Measurements from ENCODE around the gene OR6C75. TPM values are rescaled to one million over a fixed set of nuclear protein-coding genes. Genes with fewer than 3 reads are reported as not detected.
"Not testable (repeated sequence)": the region's sequence is repeated elsewhere in the genome, so short reads cannot be mapped to it uniquely, and the experiment has no call there.

Gene OR6C75
- not detected for polyA plus RNA-seq (ENCODE audit: insufficient read length)

DNA sequence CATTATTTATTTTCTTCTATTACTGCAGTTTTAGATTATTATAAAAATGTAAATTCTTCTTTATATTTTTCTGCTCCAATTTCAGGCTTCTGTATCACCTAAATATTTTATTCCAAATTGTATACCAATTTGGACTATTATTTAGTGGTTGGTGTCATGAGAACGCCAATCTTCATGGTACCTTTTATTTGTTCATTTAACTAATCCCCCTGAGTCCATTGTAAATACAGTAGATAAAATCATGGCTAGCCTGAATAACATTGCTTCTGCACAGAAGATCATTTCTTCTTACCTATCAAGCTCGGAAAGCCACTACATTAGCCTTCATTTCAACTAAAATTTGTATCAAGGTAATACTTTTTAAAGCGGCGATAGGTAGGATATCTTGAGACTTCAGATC lies at the start of gene OR6C75:
Gene OR6C75 (plus strand): TSS at position 301 of the 400 bp plus-strand sequence. CDS start 2,136 bp downstream, outside the sequence.
- no peak for DNase-seq (ENCODE audit: low read depth)

- no peak for DNase-seq (ENCODE audit: low read depth)
Observed at GRCh38 chr12:55314043-55314442, 48.7 kb upstream of the OR6C75 start, which contains the start of gene OR6C1. OR6C1 (plus strand) TSS chr12:55314343; CDS start chr12:55320600, 6,257 bp downstream.

DNA sequence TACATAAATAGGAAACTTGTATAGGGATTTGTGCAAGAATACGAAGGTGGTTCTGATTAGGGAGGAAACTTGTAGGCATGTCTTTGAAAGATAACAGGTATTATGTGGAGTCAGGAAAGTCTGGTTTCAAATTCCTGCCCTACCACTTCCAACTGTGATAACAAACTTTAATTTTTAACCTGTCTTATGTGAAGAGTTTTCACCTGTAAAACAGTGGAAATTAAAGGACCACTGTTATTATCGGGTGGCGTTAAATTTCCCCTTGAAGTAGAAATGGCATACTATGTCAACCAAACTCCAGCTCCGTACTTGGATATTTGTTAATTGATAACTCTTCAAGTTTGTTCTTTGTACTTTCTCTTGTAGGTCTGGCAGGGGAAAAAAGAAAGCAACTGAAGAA lies 42.6 kb upstream of the OR6C75 start:
- DNase-seq (ENCODE audit: low read depth): no peak

- DNase-seq (ENCODE audit: low read depth): not testable (repeated sequence)
Observed at GRCh38 chr12:55325801-55326200, 37.0 kb upstream of the OR6C75 start.

GRCh38 chr12:55330446-55330845 lies 32.3 kb upstream of the OR6C75 start, which contains the start of gene OR6C3:
OR6C3 (plus strand) TSS chr12:55330746; CDS start chr12:55331701, 955 bp downstream.
- DNase-seq (ENCODE audit: low read depth): no peak

GRCh38 chr12:55336002-55336401 lies 26.8 kb upstream of the OR6C75 start:
- DNase-seq (ENCODE audit: low read depth): no peak

DNA sequence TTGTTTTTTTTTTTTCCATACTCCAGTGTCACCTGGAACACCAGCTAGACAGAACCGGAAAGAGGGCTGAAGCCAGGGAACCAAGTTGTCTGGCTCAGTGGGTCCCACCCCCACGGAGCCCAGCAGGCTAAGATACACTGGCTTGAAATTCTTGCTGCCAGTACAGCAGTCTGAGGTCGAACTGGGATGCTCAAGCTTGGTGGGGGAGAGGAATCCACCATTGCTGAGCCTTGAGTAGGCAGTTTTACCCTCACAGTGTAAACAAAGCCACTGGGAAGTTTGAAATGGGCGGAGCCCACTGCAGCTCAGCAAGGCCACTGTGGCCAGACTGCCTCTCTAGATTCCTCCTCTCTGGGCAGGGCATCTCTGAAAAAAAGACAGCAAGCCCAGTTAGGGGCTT lies 7.4 kb upstream of the OR6C75 start:
- not testable (repeated sequence) for DNase-seq (ENCODE audit: low read depth)

- DNase-seq (ENCODE audit: low read depth): no peak
Observed at GRCh38 chr12:55365086-55365485, 2.3 kb downstream of the OR6C75 start.

- DNase-seq (ENCODE audit: low read depth): no peak
Observed at GRCh38 chr12:55372521-55372920, 9.7 kb downstream of the OR6C75 start.

- no peak for DNase-seq (ENCODE audit: low read depth)
Observed at GRCh38 chr12:55385891-55386290, 23.1 kb downstream of the OR6C75 start.

DNA sequence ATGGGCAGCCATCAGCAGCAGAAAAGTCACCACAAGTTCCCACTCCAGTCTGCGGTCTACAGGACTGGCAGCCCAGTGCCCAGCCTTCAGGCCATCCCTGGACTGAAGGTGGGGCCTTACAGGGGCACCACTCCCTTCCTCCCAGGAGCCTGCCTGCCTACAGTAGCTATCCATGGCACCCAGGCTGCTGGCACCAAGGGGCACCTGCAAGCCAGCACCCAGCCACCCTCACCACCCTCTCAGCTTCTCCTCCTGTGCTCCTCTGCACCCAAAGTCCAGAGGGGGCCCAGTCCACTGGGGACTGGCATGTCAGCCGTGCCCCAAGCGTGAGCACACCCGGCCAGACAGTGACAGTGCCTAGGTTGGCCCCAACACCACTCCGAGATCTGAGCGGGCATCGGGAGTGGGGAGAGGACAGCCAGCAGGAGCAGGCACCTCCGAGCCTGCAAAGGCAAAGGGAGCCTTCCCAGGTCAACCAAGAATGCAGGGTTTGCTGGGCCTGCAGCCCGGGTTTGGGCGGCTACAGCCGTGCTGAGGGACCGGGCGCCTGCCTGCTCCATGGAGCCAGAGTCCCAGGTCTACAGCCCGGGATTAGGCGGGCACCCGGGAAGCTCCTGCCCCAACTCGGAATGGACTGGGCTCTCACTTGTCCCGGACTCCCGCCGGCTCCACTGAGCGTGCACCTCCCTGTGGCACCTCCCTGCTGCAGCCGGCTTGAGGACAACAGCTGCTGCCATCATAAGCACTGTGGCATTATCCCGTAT lies 29.4 kb downstream of the OR6C75 start:
- DNase-seq (ENCODE audit: low read depth): no peak

- DNase-seq (ENCODE audit: low read depth): no peak
Observed at GRCh38 chr12:55396326-55396725, 33.6 kb downstream of the OR6C75 start.

DNA sequence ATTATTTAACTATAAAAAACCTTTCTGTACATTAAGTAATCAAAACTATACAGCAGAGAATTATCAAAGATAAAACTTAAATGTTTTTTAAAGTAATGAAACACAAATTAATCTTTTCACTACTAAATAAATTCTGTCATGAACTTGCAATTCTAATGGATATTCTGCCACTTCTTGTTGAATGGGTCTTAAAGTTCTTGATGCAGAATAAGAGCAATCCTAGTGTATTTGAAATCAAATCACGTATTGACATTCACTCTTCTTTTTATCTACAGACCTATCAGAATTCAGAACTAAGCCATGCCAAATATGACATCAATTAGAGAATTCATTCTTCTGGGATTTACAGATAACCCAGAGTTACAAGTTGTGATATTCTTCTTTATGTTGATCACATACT lies 37.5 kb downstream of the OR6C75 start, which contains the start of gene OR6C65:
Gene OR6C65 (plus strand): TSS at position 301 of the 400 bp plus-strand sequence. CDS start 0 bp downstream, at position 301.
- no peak for DNase-seq (ENCODE audit: low read depth)

GRCh38 chr12:55407866-55408265 lies 45.1 kb downstream of the OR6C75 start:
- DNase-seq (ENCODE audit: low read depth): no peak

GRCh38 chr12:55409133-55409532 lies 46.4 kb downstream of the OR6C75 start:
- not testable (repeated sequence) for DNase-seq (ENCODE audit: low read depth)

- DNase-seq (ENCODE audit: low read depth): not testable (repeated sequence)
Observed at GRCh38 chr12:55412138-55412537, 49.4 kb downstream of the OR6C75 start.

- not testable (repeated sequence) for DNase-seq (ENCODE audit: low read depth)
Observed at GRCh38 chr12:55413498-55414388, 51.0 kb downstream of the OR6C75 start.

DNA sequence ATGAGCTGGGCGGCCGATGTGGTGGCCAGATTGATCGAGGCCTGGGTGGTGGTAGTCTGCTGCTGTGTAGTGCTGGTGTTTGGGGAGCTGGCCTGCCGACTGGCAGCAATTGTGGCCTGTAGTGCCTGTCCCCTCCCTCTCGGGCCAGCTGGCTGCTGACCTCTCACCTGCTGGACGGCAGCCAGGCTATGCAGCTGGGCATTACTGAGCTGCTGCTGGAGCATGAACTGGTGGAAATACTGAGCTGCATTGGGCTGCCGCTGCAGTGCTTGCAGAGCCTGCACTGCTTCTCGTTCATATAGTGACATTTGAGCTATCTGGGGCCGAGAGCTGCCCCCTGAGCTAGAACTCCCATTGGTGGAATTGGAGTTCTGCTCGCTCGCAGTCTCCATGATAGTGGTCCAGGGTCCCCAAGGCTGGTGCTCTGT lies 51.6 kb downstream of the OR6C75 start:
- DNase-seq (ENCODE audit: low read depth): not testable (repeated sequence)

DNA sequence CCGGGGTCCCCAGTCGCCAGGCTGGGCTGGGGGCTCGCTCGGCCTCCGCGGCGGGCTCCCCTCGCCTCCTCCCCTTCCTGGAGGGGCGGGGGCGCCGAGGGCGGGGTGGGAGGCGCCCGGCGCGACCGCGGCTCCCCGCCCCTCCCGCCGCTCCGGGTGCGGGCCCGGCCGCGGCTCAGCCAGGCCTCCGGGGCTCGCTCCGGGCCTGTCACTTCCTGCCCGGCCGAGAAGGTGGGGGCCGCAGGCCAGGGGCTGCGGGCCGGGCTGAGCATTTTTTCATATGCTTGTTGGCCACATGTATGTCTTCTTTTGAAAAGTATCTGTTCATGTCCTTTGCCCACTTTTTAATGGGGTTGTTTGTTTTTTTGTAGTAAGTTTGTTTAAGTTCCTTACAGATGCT lies 52.1 kb downstream of the OR6C75 start:
- not testable (repeated sequence) for DNase-seq (ENCODE audit: low read depth)

GRCh38 chr12:55416961-55417360 lies 54.2 kb downstream of the OR6C75 start:
- no peak for DNase-seq (ENCODE audit: low read depth)

Data from forelimb muscle (tissue), 1 donor.